ENCODE measurements around the gene RPS8. TPM values are rescaled to one million over a fixed set of nuclear protein-coding genes. Genes with fewer than 3 reads are reported as not detected.

RPS8 gene
- total RNA-seq, 1 donor from 2014 or later = 2,356 TPM

- intact Hi-C loops (cut with micrococcal nuclease) = loop anchor here (1.0 to 10.0 kb wide), 4 partner anchors 8 to 883 kb away; partner anchors contain the start of genes GPBP1L1, HECTD3, NASP and TMEM69
- Mint-ChIP-seq H3K36me3 (ENCODE audit: low read depth) (peaks cover 56% of the 10 kb centered on the region), H3K4me1 (ENCODE audit: low read depth) (peaks cover 29% of the 10 kb centered on the region), H3K9me3 (no peaks in the 10 kb centered on the region), H3K27ac (peak overlapping the region; percentile 98), H3K4me3 (ENCODE audit: low read depth) (peak overlapping the region; percentile 91), H3K27me3 (ENCODE audit: low read depth) (no peaks in the 10 kb centered on the region)
- DNase-seq (ENCODE audit: low spot score) = no peak
Measured at GRCh38 chr1:44801491-44802305, 26.4 kb downstream of the RPS8 start.

GRCh38 chr1:44802306-44803061, 27.1 kb downstream of the RPS8 start:
- intact Hi-C loops (cut with micrococcal nuclease) = loop anchor here (5.0 to 10.0 kb wide), 3 partner anchors 210 to 882 kb away; partner anchors contain the start of genes GPBP1L1, HECTD3, NASP and TMEM69
- Mint-ChIP-seq H3K27me3 (ENCODE audit: low read depth) (no peaks in the 10 kb centered on the region), H3K27ac (peak overlapping the region; percentile 74), H3K4me1 (ENCODE audit: low read depth) (peaks cover 36% of the 10 kb centered on the region), H3K36me3 (ENCODE audit: low read depth) (peaks cover 64% of the 10 kb centered on the region), H3K9me3 (no peaks in the 10 kb centered on the region), H3K4me3 (ENCODE audit: low read depth) (peak overlapping the region; percentile 91)
- DNase-seq (ENCODE audit: low spot score) = no peak

GRCh38 chr1:44803062-44803311, 27.6 kb downstream of the RPS8 start:
- Mint-ChIP-seq H3K27ac (peak overlapping the region; percentile 48), H3K27me3 (ENCODE audit: low read depth) (no peaks in the 10 kb centered on the region), H3K4me1 (ENCODE audit: low read depth) (peaks cover 41% of the 10 kb centered on the region), H3K36me3 (ENCODE audit: low read depth) (peaks cover 65% of the 10 kb centered on the region), H3K9me3 (no peaks in the 10 kb centered on the region), H3K4me3 (ENCODE audit: low read depth) (peak overlapping the region; percentile 91)
- DNase-seq (ENCODE audit: low spot score) = no peak
- intact Hi-C loops (cut with micrococcal nuclease) = loop anchor here (5.0 to 10.0 kb wide), 3 partner anchors 209 to 882 kb away; partner anchors contain the start of genes GPBP1L1, HECTD3, NASP and TMEM69

GRCh38 chr1:44803312-44804095, 28.2 kb downstream of the RPS8 start:
- Mint-ChIP-seq H3K36me3 (ENCODE audit: low read depth) (peaks cover 69% of the 10 kb centered on the region), H3K4me3 (ENCODE audit: low read depth) (peak overlapping the region; percentile 91), H3K27ac (peak overlapping the region; percentile 48), H3K4me1 (ENCODE audit: low read depth) (peaks cover 45% of the 10 kb centered on the region), H3K9me3 (no peaks in the 10 kb centered on the region), H3K27me3 (ENCODE audit: low read depth) (no peaks in the 10 kb centered on the region)
- intact Hi-C loops (cut with micrococcal nuclease) = loop anchor here (5.0 to 10.0 kb wide), 3 partner anchors 209 to 881 kb away; partner anchors contain the start of genes GPBP1L1, HECTD3, NASP and TMEM69
- DNase-seq (ENCODE audit: low spot score) = no peak

GRCh38 chr1:44805311-44806024, 30.1 kb downstream of the RPS8 start:
- peak overlapping the region; percentile 52 for H3K4me3 Mint-ChIP-seq (ENCODE audit: low read depth)
- intact Hi-C loops (cut with micrococcal nuclease) = loop anchor here (2.0 to 10.0 kb wide), 5 partner anchors 133 to 879 kb away; partner anchors contain the start of genes ARMH1, GPBP1L1, NASP and TESK2
- H3K36me3 Mint-ChIP-seq (ENCODE audit: low read depth) = peaks cover 84% of the 10 kb centered on the region
- H3K27me3 Mint-ChIP-seq (ENCODE audit: low read depth) = no peaks in the 10 kb centered on the region
- no peak for DNase-seq (ENCODE audit: low spot score)
- peak overlapping the region; percentile 76 for H3K27ac Mint-ChIP-seq
- peaks cover 58% of the 10 kb centered on the region for H3K4me1 Mint-ChIP-seq (ENCODE audit: low read depth)
- no peaks in the 10 kb centered on the region for H3K9me3 Mint-ChIP-seq

- no peak for DNase-seq (ENCODE audit: low spot score)
- Mint-ChIP-seq H3K9me3 (no peaks in the 10 kb centered on the region), H3K36me3 (ENCODE audit: low read depth) (peaks cover 84% of the 10 kb centered on the region), H3K27me3 (ENCODE audit: low read depth) (no peaks in the 10 kb centered on the region), H3K4me3 (ENCODE audit: low read depth) (no peak overlapping the region), H3K4me1 (ENCODE audit: low read depth) (peaks cover 64% of the 10 kb centered on the region), H3K27ac (peak overlapping the region; percentile 99)
- intact Hi-C loops (cut with micrococcal nuclease) = loop anchor here (2.0 to 10.0 kb wide), 5 partner anchors 134 to 879 kb away; partner anchors contain the start of genes ARMH1, GPBP1L1, NASP and TESK2
Measured at GRCh38 chr1:44806025-44806703, 30.8 kb downstream of the RPS8 start.

- Mint-ChIP-seq H3K27me3 (ENCODE audit: low read depth) (no peaks in the 10 kb centered on the region), H3K4me1 (ENCODE audit: low read depth) (peaks cover 69% of the 10 kb centered on the region), H3K4me3 (ENCODE audit: low read depth) (peak within 1 kb of the TSS; percentile 75), H3K9me3 (no peaks in the 10 kb centered on the region), H3K36me3 (ENCODE audit: low read depth) (peaks cover 84% of the 10 kb centered on the region), H3K27ac (peak within 1 kb of the TSS; percentile 99)
- intact Hi-C loops (cut with micrococcal nuclease) = loop anchor here (1.0 to 10.0 kb wide), 7 partner anchors 13 to 878 kb away; partner anchors contain the start of genes ARMH1, GPBP1L1, NASP and TESK2
- no peak for DNase-seq (ENCODE audit: low spot score)
Measured at GRCh38 chr1:44806704-44807363, 31.5 kb downstream of the RPS8 start, which contains the start of gene DYNLT4. Gene DYNLT4, minus strand, starts transcription at chr1:44807351. Its CDS starts 683 bp downstream, at chr1:44806668.

GRCh38 chr1:44807364-44808062, 32.2 kb downstream of the RPS8 start:
- DNase-seq (ENCODE audit: low spot score) = peak; percentile 87
- Mint-ChIP-seq H3K4me3 (ENCODE audit: low read depth) (peak overlapping the region; percentile 75), H3K36me3 (ENCODE audit: low read depth) (peaks cover 84% of the 10 kb centered on the region), H3K9me3 (no peaks in the 10 kb centered on the region), H3K4me1 (ENCODE audit: low read depth) (peaks cover 68% of the 10 kb centered on the region), H3K27me3 (ENCODE audit: low read depth) (no peaks in the 10 kb centered on the region), H3K27ac (peak overlapping the region; percentile 99)
- intact Hi-C loops (cut with micrococcal nuclease) = loop anchor here (1.0 to 10.0 kb wide), 8 partner anchors 13 to 877 kb away; partner anchors contain the start of genes ARMH1, GPBP1L1, NASP and RNU5D-1

GRCh38 chr1:44808063-44808937, 33.0 kb downstream of the RPS8 start, which contains the start of gene BTBD19:
Gene BTBD19, plus strand, starts transcription at chr1:44808523. Its CDS starts 298 bp downstream, at chr1:44808821.
- Mint-ChIP-seq H3K9me3 (no peaks in the 10 kb centered on the region), H3K4me3 (ENCODE audit: low read depth) (peak within 1 kb of the TSS; percentile 75), H3K36me3 (ENCODE audit: low read depth) (peaks cover 77% of the 10 kb centered on the region), H3K27me3 (ENCODE audit: low read depth) (no peaks in the 10 kb centered on the region), H3K4me1 (ENCODE audit: low read depth) (peaks cover 62% of the 10 kb centered on the region), H3K27ac (peak within 1 kb of the TSS; percentile 99)
- no peak for DNase-seq (ENCODE audit: low spot score)
- intact Hi-C loops (cut with micrococcal nuclease) = loop anchor here (2.0 to 10.0 kb wide), 5 partner anchors 77 to 877 kb away; partner anchors contain the start of genes ARMH1, GPBP1L1, NASP and RNU5D-1
